ENCODE data around the gene CEP63. TPM values are rescaled to one million over a fixed set of nuclear protein-coding genes. Genes with fewer than 3 reads are reported as not detected.

The CEP63 gene
- total RNA-seq, 1 experiment from 2014 or later: 19.1 TPM

- CTCF ChIA-PET: interaction anchor here (1.1 kb wide), 1 partner anchor 11 kb away, joined by 3 read pairs; no protein-coding TSS in a partner anchor
- H3K4me3 ChIP-seq (replicated peaks in 1 of 2; ENCODE audit: low read depth in 1 of 2, low read length in 2 of 2): no peak overlapping the region
- no peak for DNase-seq (ENCODE audit: low read depth, low spot score)
- no peaks in the 10 kb centered on the region for H3K27me3 ChIP-seq (ENCODE audit: insufficient read depth, low read length)
- TF ChIP-seq ZBTB33 (IDR thresholded peaks at IDR 0.05; ENCODE audit: extremely low read depth, insufficient replicate concordance, low read length) (no peak), SP1 (IDR thresholded peaks at IDR 0.05; ENCODE audit: low read depth) (no peak)
- no peak overlapping the region for H2AFZ ChIP-seq (ENCODE audit: low read depth, low read length, poor library complexity, severe bottlenecking)
- no peaks in the 10 kb centered on the region for H3K36me3 ChIP-seq (ENCODE audit: control insufficient read depth in 1 of 2, insufficient read depth in 2 of 2, low read length in 2 of 2)
- H3K27ac ChIP-seq (ENCODE audit: low read depth, low read length): no peak overlapping the region
- H3K4me1 ChIP-seq (ENCODE audit: control insufficient read depth in 1 of 2, insufficient read depth in 2 of 2, low read length in 2 of 2): no peaks in the 10 kb centered on the region
- H3K9me2 ChIP-seq (ENCODE audit: insufficient read depth): no peaks in the 10 kb centered on the region
- H3K79me2 ChIP-seq (ENCODE audit: insufficient read depth, low read length): no peaks in the 10 kb centered on the region; the same call in 1 of the 2 replicates
- H3K4me2 ChIP-seq (ENCODE audit: low read length): no peak overlapping the region
- no TSS peak for BruUV-seq (replicated peaks)
- no peaks in the 10 kb centered on the region for H4K20me1 ChIP-seq (ENCODE audit: insufficient read depth)
- ATAC-seq: no peak
- POLR2A ChIA-PET: no interaction called here
- no peak overlapping the region for H3K9ac ChIP-seq (ENCODE audit: low read length)
- H3K9me3 ChIP-seq (ENCODE audit: control insufficient read depth in 1 of 2, insufficient read depth in 1 of 2, low read depth in 1 of 2, low read length in 2 of 2): no peaks in the 10 kb centered on the region
- intact Hi-C loops (cut with micrococcal nuclease): no loop called here
- RAD21 ChIA-PET (ENCODE audit: low non-redundant PET in 1 of 2, low total read pairs in 2 of 2, uncharacterized antibody in 2 of 2, unreplicated experiment in 2 of 2): no interaction called here
These were observed 39.4 kb downstream of the CEP63 start for GRCh38 chr3:134525293-134525692.

GRCh38 chr3:134526319-134526718 is 40.5 kb downstream of the CEP63 start:
- Histone ChIP-seq H2AFZ (ENCODE audit: low read depth, low read length, poor library complexity, severe bottlenecking) (no peak overlapping the region), H3K27me3 (ENCODE audit: insufficient read depth, low read length) (no peaks in the 10 kb centered on the region), H3K9ac (ENCODE audit: low read length) (no peak overlapping the region), H3K4me3 (replicated peaks in 1 of 2; ENCODE audit: low read depth in 1 of 2, low read length in 2 of 2) (no peak overlapping the region), H3K9me3 (ENCODE audit: control insufficient read depth in 1 of 2, insufficient read depth in 1 of 2, low read depth in 1 of 2, low read length in 2 of 2) (no peaks in the 10 kb centered on the region), H3K79me2 (ENCODE audit: insufficient read depth, low read length) (no peaks in the 10 kb centered on the region; the same call in 1 of the 2 replicates), H3K9me2 (ENCODE audit: insufficient read depth) (no peaks in the 10 kb centered on the region), H3K4me2 (ENCODE audit: low read length) (no peak overlapping the region), H3K27ac (ENCODE audit: low read depth, low read length) (no peak overlapping the region), H3K36me3 (ENCODE audit: control insufficient read depth in 1 of 2, insufficient read depth in 2 of 2, low read length in 2 of 2) (no peaks in the 10 kb centered on the region), H3K4me1 (ENCODE audit: control insufficient read depth in 1 of 2, insufficient read depth in 2 of 2, low read length in 2 of 2) (no peaks in the 10 kb centered on the region), H4K20me1 (ENCODE audit: insufficient read depth) (no peaks in the 10 kb centered on the region)
- ChIA-PET CTCF (interaction anchor here (1.1 kb wide), 1 partner anchor 12 kb away, joined by 3 read pairs; no protein-coding TSS in a partner anchor), RAD21 (ENCODE audit: low non-redundant PET in 1 of 2, low total read pairs in 2 of 2, uncharacterized antibody in 2 of 2, unreplicated experiment in 2 of 2) (no interaction called here), POLR2A (no interaction called here)
- intact Hi-C loops (cut with micrococcal nuclease): no loop called here
- ATAC-seq (no peak), DNase-seq (ENCODE audit: low read depth, low spot score) (no peak)
- BruUV-seq (replicated peaks): no TSS peak
- TF ChIP-seq CTCF (IDR thresholded peaks at IDR 0.05 in 2 of 3, conservative IDR thresholded peaks at IDR 0.05 in 1 of 3; ENCODE audit: borderline replicate concordance in 1 of 3, insufficient read depth in 1 of 3, low read depth in 2 of 3, low read length in 2 of 3): no peak
- no peak for TF ChIP-seq YY1 (IDR thresholded peaks at IDR 0.05; ENCODE audit: extremely low read depth, insufficient replicate concordance, low read depth, low read length)

Measured in HCT116 (cell line).